Adrenal gland (tissue), 5 donors: ENCODE measurements around the gene RPS6KC1.

ENCODE experiments used
- CTCF ChIP-seq, 6 experiments: fragments of 450-650 bp in 4 of 6; fragments of 200-600 bp in 2 of 6; sonication (generic) in 1 of 6; IDR thresholded peaks; 1 replicate in 5 of 6; 2 replicates in 1 of 6; pipeline versions ENCODE4 v1.5.1 to v1.8.0; 2016 to 2021; ENCODE audit warnings: antibody characterized with exemption in 6 of 6, mild to moderate bottlenecking in 2 of 6, moderate library complexity in 1 of 6
- POLR2A ChIP-seq, 2 donors: fragments of 450-650 bp; IDR thresholded peaks; one replicate each; pipeline ENCODE4 v1.6.1; 2017; ENCODE audit warnings: antibody characterized with exemption in 2 of 2, mild to moderate bottlenecking in 2 of 2, moderate library complexity in 1 of 2
- donor health status: DM: no; HTN: no; CAD: no.

GRCh38 chr1:213051881-213052202 lies 801 bp downstream of the RPS6KC1 start:
- TF ChIP-seq CTCF (IDR thresholded peaks at IDR 0.05) (no peak), POLR2A (IDR thresholded peaks at IDR 0.05) (no peak)
